ENCODE results near the gene ETV3L.
"Not testable (repeated sequence)": the region's sequence is repeated elsewhere in the genome, so short reads cannot be mapped to it uniquely, and the experiment has no call there.

Gene ETV3L

DNA sequence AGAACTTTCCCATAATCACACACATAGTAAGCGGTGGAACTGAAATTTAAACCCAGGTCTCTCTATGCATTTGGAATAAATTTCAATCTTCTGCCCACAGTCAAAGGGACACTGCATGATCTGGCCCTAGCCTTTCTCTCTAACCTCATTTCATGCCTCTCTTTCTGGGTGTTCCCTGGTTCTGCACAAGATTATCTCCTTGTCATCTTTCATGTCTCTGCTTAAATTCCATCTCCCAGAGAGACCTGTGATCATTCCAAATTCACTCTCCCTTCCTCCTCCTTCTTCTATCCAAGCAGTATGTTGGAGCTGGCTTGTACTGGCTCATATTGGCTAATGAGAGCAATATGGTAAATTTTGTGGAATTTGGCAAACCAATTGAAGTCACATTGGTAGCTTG is 22.2 kb downstream of the ETV3L start:
- DNase-seq (ENCODE audit: low read depth in 2 of 2): no peak

DNA sequence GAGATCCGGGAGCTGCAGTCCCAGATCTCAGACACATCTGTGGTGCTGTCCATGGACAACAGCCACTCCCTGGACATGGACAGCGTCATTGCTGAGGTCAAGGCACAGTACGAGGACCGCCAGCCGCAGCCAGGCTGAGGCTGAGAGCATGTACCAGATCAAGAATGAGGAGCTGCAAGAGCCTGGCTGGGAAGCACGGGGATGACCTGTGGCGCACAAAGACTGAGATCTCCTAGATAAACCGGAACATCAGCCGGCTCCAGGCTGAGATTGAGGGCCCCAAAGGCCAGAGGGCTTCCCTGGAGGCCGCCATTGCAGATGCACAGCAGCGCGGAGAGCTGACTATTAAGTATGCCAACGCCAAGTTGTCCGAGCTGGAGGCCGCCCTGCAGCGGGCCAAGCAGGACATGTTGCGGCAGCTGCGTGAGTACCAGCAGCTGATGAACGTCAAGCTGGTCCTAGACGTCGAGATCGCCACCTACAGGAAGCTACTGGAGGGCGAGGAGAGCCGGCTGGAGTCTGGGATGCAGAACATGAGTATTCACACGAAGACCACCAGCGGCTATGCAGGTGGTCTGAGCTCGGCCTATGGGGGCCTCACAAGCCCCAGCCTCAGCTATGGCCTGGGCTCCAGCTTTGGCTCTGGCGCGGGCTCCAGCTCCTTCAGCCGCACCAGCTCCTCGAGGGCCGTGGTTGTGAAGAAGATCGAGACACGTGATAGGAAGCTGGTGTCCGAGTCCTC is 25.5 kb downstream of the ETV3L start:
- DNase-seq (ENCODE audit: low read depth in 2 of 2): no peak

DNA sequence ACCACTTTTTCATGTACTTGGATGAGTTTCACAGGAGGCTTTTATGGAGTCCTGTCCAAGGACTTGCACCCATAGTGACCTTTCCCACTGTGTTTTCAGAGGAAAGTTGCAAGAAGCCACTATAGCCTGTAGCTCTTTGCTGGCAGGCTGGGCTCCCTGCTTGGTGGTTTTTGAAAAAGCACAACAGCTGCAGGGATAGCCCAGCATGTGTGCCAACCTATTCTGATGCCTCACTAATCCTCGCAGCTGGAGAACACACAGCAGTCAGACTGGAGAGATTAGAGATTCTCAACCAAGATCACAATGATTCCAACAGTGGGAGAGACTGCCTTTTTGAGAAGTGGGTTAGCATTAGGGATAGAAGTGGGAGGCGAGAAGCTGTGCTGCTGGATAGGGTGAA is 30.0 kb downstream of the ETV3L start:
- DNase-seq (ENCODE audit: low read depth in 2 of 2): no peak

DNA sequence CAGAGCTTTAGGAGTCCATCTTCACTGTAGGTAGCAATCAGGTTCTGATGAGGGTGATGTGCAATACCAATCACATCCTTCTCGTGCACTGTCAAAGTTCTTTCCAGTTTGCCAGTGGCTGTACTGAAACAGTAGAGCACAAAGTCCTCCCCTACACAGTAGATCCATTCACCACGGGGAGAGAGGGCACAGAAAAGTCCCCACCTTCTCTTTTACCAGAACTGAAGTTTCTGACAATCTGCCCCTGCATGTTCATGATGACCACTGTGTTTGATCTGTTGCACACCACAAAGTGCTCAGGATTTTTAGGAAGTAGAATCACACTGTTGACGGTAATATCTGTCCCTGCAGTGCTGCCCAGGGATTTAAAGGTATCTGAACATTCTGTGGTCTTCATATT is 40.4 kb downstream of the ETV3L start:
- DNase-seq (ENCODE audit: low read depth in 2 of 2): not testable (repeated sequence)

- no peak for DNase-seq (ENCODE audit: low read depth in 2 of 2)
Measured at GRCh38 chr1:157056269-157056668, 43.3 kb downstream of the ETV3L start.

- not testable (repeated sequence) for DNase-seq (ENCODE audit: low read depth in 2 of 2)
Measured at GRCh38 chr1:157055729-157056128, 43.9 kb downstream of the ETV3L start.

DNA sequence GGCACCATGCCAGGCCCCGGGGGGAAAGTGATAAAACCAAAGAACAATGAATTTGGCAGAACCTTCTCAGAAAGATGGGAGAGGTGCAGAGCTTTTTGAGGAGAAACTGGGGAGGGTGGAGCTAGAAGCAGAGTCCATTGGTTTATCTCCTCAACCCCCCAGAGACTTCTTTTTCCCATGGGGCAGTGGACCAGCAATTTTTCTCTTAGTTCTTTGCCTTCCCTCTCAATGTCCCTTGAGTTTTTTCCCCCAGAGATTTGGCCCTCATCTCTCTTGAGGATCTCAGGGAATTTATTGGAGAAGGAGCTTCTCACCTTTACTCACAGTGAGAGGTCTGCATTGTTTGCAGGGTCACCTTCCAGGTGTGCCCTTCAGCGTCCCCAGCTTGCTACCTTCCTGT is 48.8 kb downstream of the ETV3L start:
- no peak for DNase-seq (ENCODE audit: low read depth in 2 of 2)

DNA sequence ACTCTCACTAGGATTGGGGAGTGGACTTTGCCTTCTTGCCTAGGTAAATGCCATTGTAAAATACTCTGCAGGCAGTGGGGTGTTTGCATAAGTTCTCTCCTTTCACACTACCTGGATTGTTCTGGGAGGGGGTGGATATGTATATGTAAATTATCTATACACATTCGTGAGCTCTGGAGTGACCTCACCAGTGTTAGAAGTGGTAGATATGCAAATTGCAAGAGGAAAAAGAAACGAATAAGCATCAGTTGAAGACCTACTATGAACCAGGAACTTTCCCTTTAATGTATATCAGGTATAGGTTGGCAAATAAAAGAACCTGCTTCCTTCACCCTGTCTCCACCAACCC is 52.6 kb downstream of the ETV3L start:
- no peak for DNase-seq (ENCODE audit: low read depth in 2 of 2)

- no peak for DNase-seq (ENCODE audit: low read depth in 2 of 2)
Measured at GRCh38 chr1:157045250-157046218, 54.1 kb downstream of the ETV3L start, which contains the start of gene ARHGEF11. TSS of gene ARHGEF11 (minus strand) at chr1:157045742. CDS start at chr1:157044330, 1,412 bp downstream.

GRCh38 chr1:157044326-157044725 is 55.3 kb downstream of the ETV3L start:
- no peak for DNase-seq (ENCODE audit: low read depth in 2 of 2)

- no peak for DNase-seq (ENCODE audit: low read depth in 2 of 2)
Measured at GRCh38 chr1:157043685-157044084, 55.9 kb downstream of the ETV3L start.

GRCh38 chr1:157042846-157043245 is 56.8 kb downstream of the ETV3L start:
- DNase-seq (ENCODE audit: low read depth in 2 of 2): no peak

Data from stimulated activated CD4-positive, alpha-beta T cell treated with anti-CD3 and anti-CD28 coated beads, Interleukin-1b, Interleukin-23, amount 100 ng/mL, for 1 hour (primary cell).